Upper lobe of right lung (tissue), 1 donor: ENCODE data around the gene DLG2. TPM values are rescaled to one million over a fixed set of nuclear protein-coding genes. Genes with fewer than 3 reads are reported as not detected.
A peak's percentile ranks its signal among the peaks of the same experiment; 100 is the strongest.

Source experiments
- ATAC-seq: fragments of 200-7000 bp; cut with Tn5 transposase; one replicate; pipeline ENCODE4 v1.9.1; 2020; ENCODE audit warnings: mild to moderate bottlenecking, moderate library complexity
- DNase-seq: peaks from one replicate; pipeline ENCODE4 v3.0.0-alpha.2; 2020
- H3K27ac ChIP-seq: fragments of 200-600 bp; one replicate; pipeline ENCODE4 v1.8.0; 2022
- H3K27me3 ChIP-seq: fragments of 200-600 bp; one replicate; pipeline ENCODE4 v1.8.0; 2022; ENCODE audit warnings: mild to moderate bottlenecking
- H3K36me3 ChIP-seq: fragments of 200-600 bp; one replicate; pipeline ENCODE4 v1.8.0; 2022
- H3K4me1 ChIP-seq: fragments of 200-600 bp; one replicate; pipeline ENCODE4 v1.8.0; 2022
- H3K4me3 ChIP-seq: fragments of 200-600 bp; one replicate; pipeline ENCODE4 v1.8.0; 2022; ENCODE audit warnings: mild to moderate bottlenecking
- H3K9me3 ChIP-seq: fragments of 200-600 bp; one replicate; pipeline ENCODE4 v1.8.0; 2022
- intact Hi-C: fragments of 100-400 bp; cut with DNase I; formaldehyde crosslinking; loops from one replicate; pipeline ENCODE4 v1.11.0; 2022
- total RNA-seq: library from RNA; stranded (reverse); fragmentation: NEBNext Ultra II Directional; extraction: Animal tissue kit (Norgen Biotek cat#: 25700); gene quantifications from one replicate; pipeline ENCODE4 v1.2.1, GENCODE V29; 2021
- TF ChIP-seq, protein P1 (sequence below): fragments of 200-600 bp; IDR thresholded peaks from one replicate; pipeline ENCODE4 v1.8.0; 2022; ENCODE audit warnings: antibody characterized with exemption
- donor health status: DM: no; HTN: yes; CAD: no; lungs with severe emphysema.

DLG2 gene
- total RNA-seq, 1 donor from 2014 or later = 9.7 TPM

DNA sequence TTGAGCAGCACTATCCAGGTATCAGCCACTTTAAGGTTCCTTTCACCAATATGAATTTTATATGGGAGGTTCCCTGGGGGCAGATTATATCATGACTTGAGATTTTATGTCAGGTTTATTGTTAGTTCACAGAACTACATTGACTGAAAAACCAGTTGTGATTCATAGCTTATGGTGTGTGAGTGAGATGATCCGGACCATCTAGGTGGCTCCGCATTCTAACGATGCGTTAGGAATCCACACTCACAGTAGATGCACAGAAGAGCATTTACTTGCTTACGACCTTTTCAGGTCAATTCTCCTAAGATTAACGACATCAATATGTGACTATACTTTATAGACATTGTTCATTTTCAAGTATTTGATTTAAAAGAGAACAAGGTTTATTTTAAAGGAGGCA is 1356.7 kb downstream of the DLG2 start:
- H3K9me3 ChIP-seq = no peaks in the 10 kb centered on the region

DNA sequence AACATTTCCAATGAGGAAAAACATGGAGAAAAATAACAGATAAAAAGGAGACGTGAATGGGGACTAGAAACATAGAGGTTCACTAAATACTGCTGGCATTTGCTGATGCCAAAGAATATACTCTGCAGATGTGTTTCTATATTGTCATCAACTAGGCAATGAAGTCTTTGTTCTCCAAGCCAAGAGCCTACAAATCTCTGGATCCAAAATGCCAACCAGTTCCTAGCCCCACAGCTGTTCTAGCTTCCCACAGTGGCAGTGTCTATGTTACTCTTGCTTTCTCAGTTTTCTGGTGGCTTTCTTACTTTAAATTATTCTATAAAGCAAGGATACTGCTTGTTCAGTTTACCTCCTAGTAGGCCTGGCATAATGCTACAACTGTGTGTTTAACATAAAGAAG is 1363.1 kb downstream of the DLG2 start:
- Histone ChIP-seq H3K27ac (no peak overlapping the region), H3K4me3 (no peak overlapping the region), H3K36me3 (no peaks in the 10 kb centered on the region), H3K27me3 (no peaks in the 10 kb centered on the region), H3K4me1 (no peaks in the 10 kb centered on the region), H3K9me3 (no peaks in the 10 kb centered on the region)
- intact Hi-C loops = no loop called here
- TF ChIP-seq, protein P1, sequence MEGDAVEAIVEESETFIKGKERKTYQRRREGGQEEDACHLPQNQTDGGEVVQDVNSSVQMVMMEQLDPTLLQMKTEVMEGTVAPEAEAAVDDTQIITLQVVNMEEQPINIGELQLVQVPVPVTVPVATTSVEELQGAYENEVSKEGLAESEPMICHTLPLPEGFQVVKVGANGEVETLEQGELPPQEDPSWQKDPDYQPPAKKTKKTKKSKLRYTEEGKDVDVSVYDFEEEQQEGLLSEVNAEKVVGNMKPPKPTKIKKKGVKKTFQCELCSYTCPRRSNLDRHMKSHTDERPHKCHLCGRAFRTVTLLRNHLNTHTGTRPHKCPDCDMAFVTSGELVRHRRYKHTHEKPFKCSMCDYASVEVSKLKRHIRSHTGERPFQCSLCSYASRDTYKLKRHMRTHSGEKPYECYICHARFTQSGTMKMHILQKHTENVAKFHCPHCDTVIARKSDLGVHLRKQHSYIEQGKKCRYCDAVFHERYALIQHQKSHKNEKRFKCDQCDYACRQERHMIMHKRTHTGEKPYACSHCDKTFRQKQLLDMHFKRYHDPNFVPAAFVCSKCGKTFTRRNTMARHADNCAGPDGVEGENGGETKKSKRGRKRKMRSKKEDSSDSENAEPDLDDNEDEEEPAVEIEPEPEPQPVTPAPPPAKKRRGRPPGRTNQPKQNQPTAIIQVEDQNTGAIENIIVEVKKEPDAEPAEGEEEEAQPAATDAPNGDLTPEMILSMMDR = no peak
- DNase-seq (no peak), ATAC-seq (no peak)

More for the DNA sequence above, 1356.7 kb downstream of the DLG2 start:
- DNase-seq (no peak), ATAC-seq (no peak)
- Histone ChIP-seq H3K27me3 (no peaks in the 10 kb centered on the region), H3K27ac (no peak overlapping the region), H3K36me3 (no peaks in the 10 kb centered on the region), H3K4me1 (no peaks in the 10 kb centered on the region), H3K4me3 (no peak overlapping the region)
- intact Hi-C loops = no loop called here
- TF ChIP-seq, protein P1 = no peak

DNA sequence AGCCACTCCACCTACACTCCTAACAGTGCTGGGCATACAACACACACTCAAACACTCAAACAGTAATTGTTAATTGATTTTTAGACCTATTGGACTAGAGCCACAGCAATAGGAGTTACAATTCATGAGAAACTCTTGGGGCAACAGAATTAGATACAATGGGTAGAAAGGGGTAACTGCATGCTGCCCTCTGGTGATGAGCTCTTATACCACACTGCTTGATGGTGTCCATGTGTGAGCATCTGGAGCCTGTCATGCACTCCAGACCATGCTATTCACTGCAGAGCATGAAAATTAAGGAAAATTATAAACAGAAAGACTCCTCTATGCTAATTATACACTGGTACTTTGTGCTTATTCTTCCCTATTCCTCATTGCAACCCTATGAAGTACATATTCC is 1365.4 kb downstream of the DLG2 start:
- Histone ChIP-seq H3K9me3 (no peaks in the 10 kb centered on the region), H3K4me1 (no peaks in the 10 kb centered on the region), H3K27ac (no peak overlapping the region), H3K36me3 (no peaks in the 10 kb centered on the region), H3K27me3 (no peaks in the 10 kb centered on the region), H3K4me3 (no peak overlapping the region)
- intact Hi-C loops = no loop called here
- TF ChIP-seq, protein P1 = peak; percentile 35
- peak; percentile 90 for ATAC-seq
- DNase-seq = no peak

DNA sequence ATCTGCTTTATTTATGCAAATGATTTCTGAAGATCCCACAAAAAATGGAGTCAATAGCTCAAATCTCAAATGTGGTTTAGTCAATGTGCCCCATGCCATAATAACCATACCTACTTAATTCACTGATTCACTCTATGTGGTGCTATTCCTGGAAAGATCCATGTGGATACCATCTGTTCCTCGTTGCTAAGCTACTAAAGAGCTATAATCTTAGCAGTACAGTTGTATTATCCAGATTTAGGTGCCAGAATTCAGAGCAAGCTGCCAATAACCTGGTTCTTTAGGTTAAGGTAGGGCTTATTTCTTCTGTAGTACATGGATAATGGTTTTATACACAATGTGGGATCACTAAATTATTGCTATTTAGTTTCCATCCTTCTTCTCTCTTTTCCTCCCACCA is 1366.3 kb downstream of the DLG2 start:
- DNase-seq = no peak
- TF ChIP-seq, protein P1 = no peak
- H3K27me3 ChIP-seq = no peaks in the 10 kb centered on the region
- H3K36me3 ChIP-seq = no peaks in the 10 kb centered on the region
- no peak overlapping the region for H3K4me3 ChIP-seq
- H3K27ac ChIP-seq = no peak overlapping the region
- no peak for ATAC-seq
- intact Hi-C loops = no loop called here
- no peaks in the 10 kb centered on the region for H3K4me1 ChIP-seq
- no peaks in the 10 kb centered on the region for H3K9me3 ChIP-seq

DNA sequence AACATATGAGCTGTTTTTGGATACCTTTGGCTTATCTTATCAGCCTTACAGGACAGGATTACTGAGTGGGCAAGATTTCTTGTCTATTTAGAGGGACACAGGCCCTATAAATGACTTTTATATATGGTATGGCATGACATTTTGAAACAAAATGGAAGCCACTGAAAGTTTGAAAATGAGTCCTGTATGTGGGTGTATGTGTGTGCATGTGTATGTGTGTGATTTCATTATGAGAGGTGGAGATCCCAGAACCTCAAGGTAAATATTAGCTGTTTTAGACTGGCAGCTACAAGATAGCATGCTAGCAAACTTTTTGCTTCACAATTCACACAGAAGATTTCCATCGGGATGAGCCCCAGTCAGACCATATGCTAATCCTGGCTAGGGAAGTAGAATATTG is 1370.5 kb downstream of the DLG2 start:
- ATAC-seq = no peak
- TF ChIP-seq, protein P1 = no peak
- intact Hi-C loops = no loop called here

DNA sequence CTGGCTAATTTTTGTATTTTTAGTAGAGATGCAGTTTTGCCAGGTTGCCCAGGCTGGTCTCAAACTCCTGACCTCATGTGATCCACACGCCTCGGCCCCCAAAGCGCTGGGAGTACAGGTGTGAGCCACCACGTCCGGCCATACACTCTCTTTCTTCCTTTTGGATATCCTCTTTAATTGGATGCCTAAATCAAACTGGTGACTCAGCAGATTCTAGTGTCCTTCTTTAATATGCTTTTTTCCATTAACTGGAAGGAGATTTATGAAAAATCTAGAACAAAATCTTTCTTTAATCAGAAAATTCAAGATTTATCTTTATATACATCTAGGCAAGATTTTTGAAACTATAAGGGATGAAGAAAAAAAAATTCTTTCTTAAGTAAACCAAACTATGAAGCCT is 1371.7 kb downstream of the DLG2 start:
- Histone ChIP-seq H3K27me3 (no peaks in the 10 kb centered on the region), H3K4me3 (no peak overlapping the region), H3K9me3 (no peaks in the 10 kb centered on the region), H3K27ac (no peak overlapping the region), H3K36me3 (no peaks in the 10 kb centered on the region), H3K4me1 (no peaks in the 10 kb centered on the region)
- ATAC-seq (no peak), DNase-seq (no peak)
- intact Hi-C loops = no loop called here
- TF ChIP-seq, protein P1 = no peak

More for the DNA sequence above, 1370.5 kb downstream of the DLG2 start:
- Histone ChIP-seq H3K36me3 (no peaks in the 10 kb centered on the region), H3K27ac (no peak overlapping the region), H3K9me3 (no peaks in the 10 kb centered on the region), H3K4me1 (no peaks in the 10 kb centered on the region), H3K27me3 (no peaks in the 10 kb centered on the region), H3K4me3 (no peak overlapping the region)
- no peak for DNase-seq
